HG02623 (cell line): ENCODE results near the gene SCPEP1.
"Not testable (repeated sequence)": the region's sequence is repeated elsewhere in the genome, so short reads cannot be mapped to it uniquely, and the experiment has no call there.

Experiments used
- ATAC-seq: cut with Tn5 transposase; IDR thresholded peaks from one replicate; pipeline ENCODE4 v1.9.1; 2021; ENCODE audit warnings: moderate library complexity; ENCODE audit not compliant: unreplicated experiment

SCPEP1 gene

GRCh38 chr17:56960596-56961538 is 17.1 kb upstream of the SCPEP1 start, which contains the start of gene COIL:
Gene COIL, minus strand, starts transcription at chr17:56961050. Its CDS starts 31 bp downstream, at chr17:56961019.
- ATAC-seq = peak; percentile 93

- not testable (repeated sequence) for ATAC-seq
These were observed 12.7 kb upstream of the SCPEP1 start for GRCh38 chr17:56965241-56965640.

DNA sequence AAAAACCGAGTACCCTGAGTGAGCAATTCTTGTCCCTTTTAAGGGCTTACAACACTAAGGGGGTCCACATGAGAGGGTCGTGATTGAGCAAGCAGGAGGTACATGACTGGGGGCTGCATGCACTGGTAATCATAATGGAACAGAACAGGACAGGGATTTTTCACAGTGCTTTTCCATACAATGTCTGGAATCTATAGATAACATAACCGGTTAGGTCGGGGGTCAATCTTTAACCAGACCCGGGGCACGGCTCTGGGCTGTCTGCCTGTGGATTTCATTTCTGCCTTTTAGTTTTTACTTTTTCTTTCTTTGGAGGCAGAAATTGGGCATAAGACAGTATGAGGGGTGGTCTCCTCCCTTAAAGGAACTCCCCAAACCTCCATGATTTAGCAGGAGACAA is 12.2 kb upstream of the SCPEP1 start:
- ATAC-seq = not testable (repeated sequence)

DNA sequence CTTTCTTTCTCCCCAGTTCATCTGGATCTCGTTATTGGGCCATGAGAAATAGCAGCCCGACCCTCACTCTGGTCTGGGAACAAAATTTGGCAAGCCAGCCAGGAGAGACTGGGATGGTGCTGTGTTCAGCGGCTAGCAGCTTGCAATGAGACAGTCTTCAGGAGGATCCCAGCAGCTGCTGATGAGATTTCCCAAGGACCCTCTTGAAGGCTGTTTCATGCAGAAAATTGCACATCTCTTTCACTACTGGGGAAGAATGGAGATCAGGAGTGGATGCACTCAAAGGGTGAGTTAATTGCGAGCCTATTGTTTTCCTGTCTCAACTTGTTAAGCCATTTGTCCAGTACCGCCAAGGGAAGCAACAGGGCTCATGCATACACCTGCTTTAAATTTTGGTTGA is 11.6 kb upstream of the SCPEP1 start:
- ATAC-seq = no peak

DNA sequence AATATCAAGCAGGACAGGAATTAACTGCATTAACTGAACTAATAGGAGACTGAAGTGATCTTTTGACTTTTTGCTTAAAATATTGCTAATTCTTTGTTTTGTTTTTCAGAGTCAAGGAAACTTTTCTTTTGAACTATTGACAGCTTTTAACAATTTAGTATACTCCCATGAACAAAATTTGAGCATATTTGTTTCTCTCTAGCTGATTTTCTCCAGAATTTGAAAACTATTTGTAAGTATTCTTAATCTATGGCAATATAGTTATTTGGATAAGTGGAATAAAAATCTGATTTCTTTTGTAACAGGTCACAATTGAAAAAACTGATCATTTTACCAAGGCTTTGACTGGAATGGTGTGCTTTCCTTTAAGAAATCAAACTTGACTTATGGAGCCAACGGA is 7.0 kb upstream of the SCPEP1 start:
- no peak for ATAC-seq

DNA sequence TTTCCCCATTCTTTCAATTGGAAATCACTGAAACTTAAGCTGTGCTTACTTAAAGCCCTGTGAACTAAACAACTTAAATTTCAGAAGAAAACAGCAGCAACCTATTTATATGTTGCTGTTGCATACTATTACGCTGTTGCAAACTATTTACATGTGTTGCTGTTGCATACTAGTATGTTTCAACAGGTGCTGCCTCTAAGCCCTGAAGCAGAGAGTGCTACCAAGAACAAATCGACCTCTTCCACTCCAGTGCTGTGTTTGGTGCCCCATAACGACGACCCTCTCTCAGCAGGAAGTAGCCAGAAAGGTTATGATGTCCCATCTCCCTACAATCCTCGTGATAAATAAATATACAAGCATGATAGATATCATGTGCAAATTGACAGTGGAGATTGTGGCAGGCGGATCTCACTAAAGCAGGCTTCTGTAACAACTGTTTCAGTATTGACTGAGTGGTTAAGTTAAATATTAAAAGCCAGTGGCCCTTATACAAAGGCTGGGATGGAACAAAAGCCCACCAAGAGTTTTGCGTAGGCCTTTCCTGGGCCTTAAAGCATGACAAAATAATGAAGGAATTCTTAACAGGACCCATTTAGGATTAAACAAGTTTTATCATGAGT is 5.7 kb upstream of the SCPEP1 start:
- ATAC-seq = no peak

DNA sequence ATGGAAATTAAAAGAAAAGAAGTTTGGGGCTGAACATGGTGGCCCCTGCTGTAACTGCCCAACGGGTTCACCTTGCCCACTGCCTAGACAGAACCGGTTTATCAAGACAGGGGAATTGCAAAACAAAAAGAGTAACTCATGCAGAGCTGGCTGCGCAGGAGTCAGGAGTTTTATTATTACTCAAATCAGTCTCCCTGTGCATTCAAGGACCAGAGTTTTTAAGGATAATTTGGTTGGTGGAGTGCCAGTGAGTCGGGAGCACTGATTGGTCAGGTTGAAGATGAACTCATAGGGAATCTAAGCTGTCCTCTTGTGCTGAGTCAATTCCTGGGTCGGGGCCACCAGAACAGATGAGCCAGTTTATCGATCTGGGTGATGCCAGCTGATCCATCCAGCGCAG is 4.4 kb upstream of the SCPEP1 start:
- no peak for ATAC-seq

DNA sequence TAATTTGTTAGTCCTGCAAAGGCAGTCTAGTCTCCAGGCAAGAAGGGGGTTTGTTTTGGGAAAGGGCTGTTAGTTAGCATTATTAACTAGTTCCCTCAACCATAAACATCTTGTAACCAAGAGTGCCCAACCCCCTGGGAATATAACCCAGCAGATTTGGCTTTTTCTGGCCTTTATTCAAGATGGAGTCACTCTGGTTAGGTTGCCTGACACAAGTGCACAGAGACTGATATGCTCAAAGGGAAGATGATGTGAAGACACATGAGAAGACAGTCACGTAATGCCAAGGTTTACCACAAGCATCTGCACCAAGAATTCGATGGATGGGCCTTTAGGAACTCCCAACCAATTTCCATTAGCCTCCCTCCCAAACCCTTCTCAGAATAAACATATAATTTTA is 3.9 kb upstream of the SCPEP1 start:
- ATAC-seq = no peak

DNA sequence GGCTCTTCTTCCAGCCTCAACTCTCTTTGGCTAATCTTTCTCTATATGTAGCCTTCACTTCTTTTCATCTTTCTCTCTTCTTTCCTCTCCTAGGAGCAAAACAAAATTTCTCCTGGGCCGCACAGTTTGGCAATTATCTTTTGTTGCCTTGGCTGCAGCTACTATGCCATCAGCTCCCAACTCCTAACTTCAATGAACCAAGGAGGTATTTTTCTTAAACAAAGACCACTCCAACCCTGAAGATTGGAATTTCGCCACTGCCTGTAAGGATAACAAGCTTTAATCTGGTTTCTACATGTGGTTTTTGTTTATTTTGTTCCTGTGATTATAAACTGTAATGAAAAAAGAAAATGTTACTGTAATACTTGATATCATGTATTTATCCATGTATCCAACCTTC is 2.3 kb upstream of the SCPEP1 start:
- no peak for ATAC-seq

- no peak for ATAC-seq
These were observed 856 bp upstream of the SCPEP1 start for GRCh38 chr17:56976941-56977608.

GRCh38 chr17:56978441-56979090 is 635 bp downstream of the SCPEP1 start:
- no peak for ATAC-seq

DNA sequence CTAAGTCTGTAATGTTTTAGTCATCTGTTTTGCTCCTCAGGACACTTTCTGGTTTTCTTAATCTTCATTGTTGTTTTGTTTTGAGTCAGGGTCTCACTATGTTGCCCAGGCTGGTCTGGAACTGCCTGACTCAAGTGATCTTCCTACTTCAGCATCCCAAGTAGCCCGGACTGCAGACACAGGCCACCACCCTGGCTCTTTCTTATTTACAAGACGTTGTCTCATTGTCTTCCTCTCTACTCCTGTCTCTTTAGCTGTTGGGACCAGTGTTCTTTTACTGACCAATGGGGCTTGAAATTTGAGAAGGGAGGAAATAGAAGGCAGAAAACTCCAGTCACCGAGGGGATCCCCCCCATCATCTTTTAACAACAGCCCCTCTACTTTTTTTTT is 1.2 kb downstream of the SCPEP1 start:
- no peak for ATAC-seq

GRCh38 chr17:56980526-56980925 is 2.6 kb downstream of the SCPEP1 start:
- not testable (repeated sequence) for ATAC-seq

DNA sequence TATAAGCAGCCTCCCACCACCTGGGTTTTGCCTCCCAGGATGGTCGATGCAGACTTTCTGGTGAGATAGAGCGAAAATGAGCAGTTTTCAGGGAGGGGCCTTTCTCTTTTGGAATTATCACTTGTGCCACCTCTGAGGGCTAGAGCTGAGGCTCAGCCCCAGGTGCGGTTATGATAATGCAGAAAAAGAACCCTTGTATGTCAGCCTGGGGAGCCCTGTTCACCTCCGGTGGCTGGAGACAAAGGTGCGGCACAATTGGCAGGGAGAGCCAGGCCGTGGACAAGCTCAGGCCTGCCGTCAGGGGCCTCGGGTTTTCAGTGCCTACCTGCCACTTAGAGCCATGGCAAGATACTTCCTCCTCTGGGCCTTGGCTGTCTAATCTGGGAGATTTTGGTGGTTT is 4.4 kb downstream of the SCPEP1 start:
- ATAC-seq = no peak

DNA sequence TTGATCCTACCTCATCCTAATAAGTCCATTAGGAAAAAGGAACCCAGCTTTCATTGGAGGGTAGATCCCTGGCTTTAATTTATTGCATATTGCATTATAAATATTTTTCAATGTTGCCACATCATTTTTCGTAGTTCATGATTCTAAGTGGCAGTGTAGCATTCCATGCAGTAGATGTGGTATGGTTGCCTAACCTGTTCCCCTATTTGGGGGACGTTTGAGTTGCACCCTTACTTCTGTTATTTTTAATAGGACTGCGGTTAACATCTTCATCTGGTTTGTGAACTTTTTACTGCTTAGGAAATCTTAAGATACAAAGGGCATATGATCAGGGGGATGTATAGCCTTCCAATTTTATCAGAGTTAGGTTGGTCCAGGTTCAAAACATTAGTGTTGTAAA is 5.4 kb downstream of the SCPEP1 start:
- ATAC-seq = no peak

DNA sequence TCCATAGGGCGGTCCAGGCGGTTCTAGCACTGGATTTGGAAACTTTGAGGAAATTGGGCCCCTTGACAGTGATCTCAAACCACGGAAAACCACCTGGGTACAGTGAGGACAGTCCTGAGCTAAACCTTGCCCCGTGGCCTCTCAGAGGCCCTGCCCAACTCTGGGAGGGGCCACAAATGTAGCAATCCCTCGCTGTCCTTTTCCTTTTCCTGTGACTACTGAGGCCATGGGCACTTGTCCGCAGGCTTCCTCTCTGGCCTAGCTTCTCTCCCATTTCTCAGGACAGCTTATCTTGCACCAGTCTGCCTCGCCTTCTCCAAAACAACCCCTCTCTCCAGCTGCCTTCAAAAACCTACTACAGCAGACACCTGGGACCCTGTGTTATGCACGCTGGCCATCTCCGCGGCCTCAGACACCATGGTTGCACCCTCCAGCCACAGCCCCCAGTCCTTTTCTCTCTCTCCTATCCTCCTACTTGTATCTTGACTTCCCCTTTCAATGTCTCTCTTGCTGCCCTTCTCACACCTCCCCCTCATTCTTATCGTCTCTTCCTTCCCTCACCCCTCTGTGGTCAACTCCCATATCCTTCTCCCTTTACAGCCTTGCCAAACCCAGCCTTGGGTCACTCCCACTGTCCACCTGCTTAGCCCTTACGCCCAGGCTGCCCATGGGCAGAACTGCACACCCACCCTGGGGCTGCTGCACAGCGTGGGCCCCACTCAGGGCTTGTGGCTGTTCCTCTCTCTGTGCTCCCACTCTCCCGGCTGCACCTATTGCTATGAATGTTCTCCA is 7.6 kb downstream of the SCPEP1 start:
- no peak for ATAC-seq

DNA sequence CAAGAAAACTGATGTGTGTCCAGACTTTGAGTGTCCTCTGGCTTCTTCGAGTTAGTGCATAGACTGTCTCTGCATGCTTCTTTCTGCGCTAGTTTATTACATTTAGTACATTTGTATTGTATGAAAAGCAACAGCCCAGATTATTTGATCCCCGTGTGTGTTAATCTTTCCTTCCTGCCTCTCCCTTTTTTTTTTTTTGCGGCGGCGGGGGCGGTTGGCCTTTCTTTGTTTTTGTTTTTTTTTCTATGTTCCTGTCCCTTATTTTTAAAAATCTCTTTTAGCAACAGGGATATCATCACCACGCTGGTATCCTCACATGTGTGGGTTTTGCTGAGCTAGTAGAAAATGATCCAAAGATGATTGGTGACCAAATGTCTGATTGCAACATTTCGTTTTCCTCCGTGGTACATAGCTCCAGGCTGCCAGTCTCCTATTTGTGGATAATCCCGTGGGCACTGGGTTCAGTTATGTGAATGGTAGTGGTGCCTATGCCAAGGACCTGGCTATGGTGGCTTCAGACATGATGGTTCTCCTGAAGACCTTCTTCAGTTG is 9.4 kb downstream of the SCPEP1 start:
- no peak for ATAC-seq

DNA sequence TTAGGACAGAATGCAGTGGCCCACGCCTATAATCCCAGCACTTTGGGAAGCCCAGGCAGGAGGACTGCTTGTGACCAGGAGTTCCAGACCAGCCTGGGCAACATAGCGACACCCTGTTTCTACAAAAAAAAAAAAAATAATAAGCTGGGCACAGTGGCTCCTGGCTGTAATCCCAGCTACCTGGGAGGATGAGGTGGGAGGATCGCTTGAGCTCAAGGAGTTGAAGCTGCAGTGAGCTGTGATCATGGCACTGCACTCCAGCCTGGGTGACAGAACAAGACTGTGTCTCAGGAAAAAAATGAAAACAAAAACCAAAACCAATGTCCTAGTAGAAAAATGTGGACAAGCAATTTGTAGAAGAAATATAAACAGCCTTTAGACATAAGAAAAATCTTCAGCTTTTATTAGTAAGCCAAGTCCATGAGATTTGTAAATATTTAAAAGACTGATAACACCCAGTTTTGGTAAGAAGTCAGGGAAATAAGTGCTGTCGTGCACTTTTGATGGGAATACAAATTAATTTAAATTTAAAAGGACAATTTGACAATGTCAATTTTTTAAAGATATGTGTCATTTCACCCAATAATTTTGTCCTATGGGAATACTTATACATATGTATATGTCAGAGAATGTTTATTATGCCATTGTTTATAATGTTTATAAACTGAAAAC is 11.1 kb downstream of the SCPEP1 start:
- ATAC-seq = no peak

GRCh38 chr17:56992364-56992763 is 14.4 kb downstream of the SCPEP1 start:
- no peak for ATAC-seq
